Thoracic aorta (tissue), 2 donors: ENCODE data around the gene AACS. TPM values are rescaled to one million over a fixed set of nuclear protein-coding genes. Genes with fewer than 3 reads are reported as not detected.

Experiments
- ATAC-seq: fragments of 150-250 bp; one replicate; pipeline ENCODE4 v1.8.0; 2017; ENCODE audit warnings: low read depth; ENCODE audit not compliant: insufficient number of reproducible peaks, low FRiP score
- DNase-seq: peaks from one replicate; pipeline ENCODE4 v3.0.0-alpha.2; 2020; ENCODE audit warnings: low spot score
- H3K27ac ChIP-seq, 2 donors: fragments of 200-600 bp; sonication (generic); 1 replicate in 1 of 2; 2 replicates in 1 of 2; pipeline ENCODE4 v1.5.1; 2016; ENCODE audit warnings: mild to moderate bottlenecking in 2 of 2, moderate library complexity in 2 of 2
- H3K27me3 ChIP-seq: fragments of 200-600 bp; sonication (generic); replicated peaks from 2 replicates; pipeline ENCODE4 v1.6.0; 2016; ENCODE audit warnings: mild to moderate bottlenecking; ENCODE audit not compliant: insufficient read depth
- H3K36me3 ChIP-seq: fragments of 200-600 bp; sonication (generic); one replicate; pipeline ENCODE4 v1.5.1; 2016
- H3K4me1 ChIP-seq, 2 donors: fragments of 200-600 bp; sonication (generic); 1 replicate in 1 of 2; 2 replicates in 1 of 2; pipeline versions ENCODE4 v1.5.1 to v1.6.0; 2016; ENCODE audit warnings: low read depth in 2 of 2, mild to moderate bottlenecking in 1 of 2; ENCODE audit not compliant: control insufficient read depth in 1 of 2
- H3K4me3 ChIP-seq: fragments of 200-600 bp; sonication (generic); 2 replicates; pipeline ENCODE4 v1.5.1; 2016; ENCODE audit warnings: mild to moderate bottlenecking
- H3K9me3 ChIP-seq: fragments of 200-600 bp; sonication (generic); 2 replicates; pipeline ENCODE4 v1.5.1; 2016
- total RNA-seq, 2 donors: library from RNA; depleted of rRNA; stranded (reverse); fragments of >200 nt; gene quantifications; one replicate each; pipeline versions ENCODE4 v1.1.0 to v1.2.3, GENCODE V29; 2016
- TF ChIP-seq, protein P1 (sequence below): fragments of 200-600 bp; sonication (generic); IDR thresholded peaks from one replicate; pipeline ENCODE4 v1.5.1; 2019; ENCODE audit warnings: antibody characterized with exemption

The AACS gene, protein sequence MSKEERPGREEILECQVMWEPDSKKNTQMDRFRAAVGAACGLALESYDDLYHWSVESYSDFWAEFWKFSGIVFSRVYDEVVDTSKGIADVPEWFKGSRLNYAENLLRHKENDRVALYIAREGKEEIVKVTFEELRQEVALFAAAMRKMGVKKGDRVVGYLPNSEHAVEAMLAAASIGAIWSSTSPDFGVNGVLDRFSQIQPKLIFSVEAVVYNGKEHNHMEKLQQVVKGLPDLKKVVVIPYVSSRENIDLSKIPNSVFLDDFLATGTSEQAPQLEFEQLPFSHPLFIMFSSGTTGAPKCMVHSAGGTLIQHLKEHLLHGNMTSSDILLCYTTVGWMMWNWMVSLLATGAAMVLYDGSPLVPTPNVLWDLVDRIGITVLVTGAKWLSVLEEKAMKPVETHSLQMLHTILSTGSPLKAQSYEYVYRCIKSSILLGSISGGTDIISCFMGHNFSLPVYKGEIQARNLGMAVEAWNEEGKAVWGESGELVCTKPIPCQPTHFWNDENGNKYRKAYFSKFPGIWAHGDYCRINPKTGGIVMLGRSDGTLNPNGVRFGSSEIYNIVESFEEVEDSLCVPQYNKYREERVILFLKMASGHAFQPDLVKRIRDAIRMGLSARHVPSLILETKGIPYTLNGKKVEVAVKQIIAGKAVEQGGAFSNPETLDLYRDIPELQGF
- 10 to 100 TPM; 14.1 to 14.7 TPM for total RNA-seq

DNA sequence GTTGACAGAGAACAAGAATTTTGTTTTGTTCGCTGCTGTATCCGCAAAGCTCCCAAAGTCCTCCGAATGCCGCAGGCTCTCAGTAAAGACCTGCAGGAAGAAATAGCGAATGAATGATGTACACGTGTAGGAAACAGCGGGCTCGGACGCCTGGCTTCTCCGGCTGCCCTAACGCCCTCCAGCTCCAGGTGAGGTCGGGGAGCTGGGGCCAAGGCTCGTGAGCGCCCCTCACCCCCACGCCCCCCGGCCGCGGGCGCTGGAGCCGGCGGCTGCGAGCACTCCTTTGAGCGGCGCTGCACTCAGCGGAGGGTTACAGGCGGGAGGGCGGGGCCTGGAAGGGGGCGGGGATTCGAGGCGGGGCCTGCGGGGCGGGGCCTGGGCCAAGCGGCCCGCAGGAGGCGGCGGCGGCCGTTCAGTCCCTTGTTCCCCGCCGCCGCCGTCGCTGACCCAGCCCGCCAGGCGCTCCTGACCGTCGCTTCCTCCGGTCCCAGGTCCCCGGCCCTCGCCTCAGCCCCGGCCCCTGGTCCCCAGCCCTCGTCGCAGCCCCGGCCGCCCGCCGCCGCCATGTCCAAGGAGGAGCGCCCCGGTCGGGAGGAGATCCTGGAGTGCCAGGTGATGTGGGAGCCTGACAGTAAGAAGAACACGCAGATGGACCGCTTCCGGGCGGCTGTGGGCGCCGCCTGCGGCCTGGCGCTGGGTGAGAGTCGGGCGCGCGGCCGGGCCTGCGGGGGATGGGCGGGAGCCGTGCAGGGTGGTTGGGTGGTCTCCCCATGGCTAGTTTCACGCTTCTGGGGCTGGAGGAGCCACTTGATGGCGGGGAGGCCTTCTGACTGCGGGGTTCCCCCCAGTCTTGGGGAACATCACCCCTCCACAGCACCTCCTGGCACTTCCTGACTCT is at the start of gene AACS:
TSS of gene AACS (plus strand) at position 415 of the 898 bp plus-strand sequence. CDS start at position 565, 150 bp downstream.
- Histone ChIP-seq H3K27me3 (no peaks in the 10 kb centered on the region), H3K36me3 (no peaks in the 10 kb centered on the region), H3K4me3 (peak within 1 kb of the TSS; percentile 89), H3K27ac (no peak within 1 kb of the TSS), H3K4me1 (peaks cover 11 to 25% of the 10 kb centered on the region in 2 donors), H3K9me3 (no peaks in the 10 kb centered on the region)
- TF ChIP-seq, protein P1, sequence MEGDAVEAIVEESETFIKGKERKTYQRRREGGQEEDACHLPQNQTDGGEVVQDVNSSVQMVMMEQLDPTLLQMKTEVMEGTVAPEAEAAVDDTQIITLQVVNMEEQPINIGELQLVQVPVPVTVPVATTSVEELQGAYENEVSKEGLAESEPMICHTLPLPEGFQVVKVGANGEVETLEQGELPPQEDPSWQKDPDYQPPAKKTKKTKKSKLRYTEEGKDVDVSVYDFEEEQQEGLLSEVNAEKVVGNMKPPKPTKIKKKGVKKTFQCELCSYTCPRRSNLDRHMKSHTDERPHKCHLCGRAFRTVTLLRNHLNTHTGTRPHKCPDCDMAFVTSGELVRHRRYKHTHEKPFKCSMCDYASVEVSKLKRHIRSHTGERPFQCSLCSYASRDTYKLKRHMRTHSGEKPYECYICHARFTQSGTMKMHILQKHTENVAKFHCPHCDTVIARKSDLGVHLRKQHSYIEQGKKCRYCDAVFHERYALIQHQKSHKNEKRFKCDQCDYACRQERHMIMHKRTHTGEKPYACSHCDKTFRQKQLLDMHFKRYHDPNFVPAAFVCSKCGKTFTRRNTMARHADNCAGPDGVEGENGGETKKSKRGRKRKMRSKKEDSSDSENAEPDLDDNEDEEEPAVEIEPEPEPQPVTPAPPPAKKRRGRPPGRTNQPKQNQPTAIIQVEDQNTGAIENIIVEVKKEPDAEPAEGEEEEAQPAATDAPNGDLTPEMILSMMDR = no peak
- DNase-seq = peak; percentile 25
- ATAC-seq = peak; percentile 71

DNA sequence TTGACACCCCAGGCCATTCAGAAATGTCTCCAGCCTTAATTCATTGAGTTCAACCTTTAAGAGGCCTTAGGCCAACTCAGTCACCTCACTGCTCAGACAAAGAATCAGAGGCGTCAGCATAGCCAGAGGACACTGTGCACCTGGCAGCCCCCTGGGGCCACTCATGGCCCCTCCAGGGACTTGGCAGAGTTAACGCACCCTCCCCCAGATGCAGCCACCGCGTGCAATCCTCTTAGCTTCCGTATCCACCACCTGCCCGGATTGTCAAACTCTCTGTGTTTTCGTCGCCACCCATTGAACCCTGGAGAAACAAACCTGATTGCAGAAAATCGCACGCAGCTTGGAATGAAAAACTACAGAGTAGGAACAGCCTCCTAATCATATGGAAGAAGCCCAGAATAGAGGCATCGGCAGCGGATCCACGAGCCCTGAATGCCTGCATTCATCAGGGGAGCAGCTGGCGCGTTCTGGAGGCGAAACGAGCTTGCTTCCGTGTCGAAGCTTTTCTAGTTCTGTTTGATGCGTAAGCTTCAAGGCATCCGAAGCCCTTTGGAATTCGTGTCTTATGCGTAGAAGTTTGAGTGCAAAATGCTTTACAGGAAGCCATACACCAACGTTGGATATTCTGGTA is 49.4 kb upstream of the AACS start:
- no peaks in the 10 kb centered on the region for H3K4me1 ChIP-seq
- ATAC-seq (no peak), DNase-seq (no peak)
- no peaks in the 10 kb centered on the region for H3K27me3 ChIP-seq
- no peaks in the 10 kb centered on the region for H3K36me3 ChIP-seq
- TF ChIP-seq, protein P1 = no peak
- H3K9me3 ChIP-seq = no peaks in the 10 kb centered on the region
- H3K4me3 ChIP-seq = no peak overlapping the region
- H3K27ac ChIP-seq = no peak overlapping the region

DNA sequence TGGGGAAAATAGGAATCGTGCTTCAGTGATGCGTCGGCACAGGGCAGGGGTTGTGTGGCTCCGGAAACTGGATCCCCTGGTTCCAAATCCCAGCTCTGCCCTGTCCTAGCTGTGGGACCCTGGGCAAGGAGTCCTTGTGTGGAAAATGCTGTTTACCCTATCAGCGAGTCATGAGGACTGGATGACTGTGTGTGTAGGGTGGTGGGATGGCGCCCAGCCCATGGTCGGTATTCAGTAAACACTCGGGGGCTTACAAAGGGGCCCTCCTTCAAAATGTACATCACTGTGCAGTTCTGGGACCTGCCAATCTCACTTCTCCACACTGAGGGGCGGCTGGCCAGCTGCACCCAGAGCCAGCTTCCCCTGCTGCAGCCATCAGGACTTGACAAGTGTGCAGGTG is 47.4 kb upstream of the AACS start:
- Histone ChIP-seq H3K4me1 (no peaks in the 10 kb centered on the region), H3K27me3 (no peaks in the 10 kb centered on the region), H3K4me3 (no peak overlapping the region), H3K27ac (no peak overlapping the region), H3K9me3 (no peaks in the 10 kb centered on the region), H3K36me3 (no peaks in the 10 kb centered on the region)
- no peak for DNase-seq
- no peak for ATAC-seq
- TF ChIP-seq, protein P1 = no peak

DNA sequence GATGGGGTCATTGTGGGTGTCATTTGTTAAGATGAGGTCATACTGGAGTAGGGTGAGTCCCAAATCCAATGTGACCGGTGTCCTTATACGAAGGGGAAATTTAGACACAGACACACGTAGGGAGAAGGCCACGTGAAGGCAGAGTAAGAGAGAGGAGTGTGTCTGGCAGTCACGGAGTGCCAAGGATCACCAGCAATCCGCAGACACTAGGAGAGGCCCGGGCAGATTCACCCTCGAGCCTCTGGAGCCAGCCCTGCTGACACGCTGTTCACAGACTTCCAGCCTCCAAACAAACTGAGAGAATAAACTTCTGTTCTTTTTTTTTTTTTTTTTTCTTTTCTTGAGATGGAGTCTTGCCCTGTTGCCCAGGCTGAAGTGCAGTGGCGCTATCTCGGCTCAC is 46.9 kb upstream of the AACS start:
- ATAC-seq (no peak), DNase-seq (no peak)
- Histone ChIP-seq H3K36me3 (no peaks in the 10 kb centered on the region), H3K27me3 (no peaks in the 10 kb centered on the region), H3K4me1 (no peaks in the 10 kb centered on the region), H3K4me3 (no peak overlapping the region), H3K27ac (no peak overlapping the region), H3K9me3 (no peaks in the 10 kb centered on the region)
- TF ChIP-seq, protein P1 = no peak
